ENCODE data around the gene IER2.
"Not testable (repeated sequence)": the region's sequence is repeated elsewhere in the genome, so short reads cannot be mapped to it uniquely, and the experiment has no call there.

IER2 gene

DNA sequence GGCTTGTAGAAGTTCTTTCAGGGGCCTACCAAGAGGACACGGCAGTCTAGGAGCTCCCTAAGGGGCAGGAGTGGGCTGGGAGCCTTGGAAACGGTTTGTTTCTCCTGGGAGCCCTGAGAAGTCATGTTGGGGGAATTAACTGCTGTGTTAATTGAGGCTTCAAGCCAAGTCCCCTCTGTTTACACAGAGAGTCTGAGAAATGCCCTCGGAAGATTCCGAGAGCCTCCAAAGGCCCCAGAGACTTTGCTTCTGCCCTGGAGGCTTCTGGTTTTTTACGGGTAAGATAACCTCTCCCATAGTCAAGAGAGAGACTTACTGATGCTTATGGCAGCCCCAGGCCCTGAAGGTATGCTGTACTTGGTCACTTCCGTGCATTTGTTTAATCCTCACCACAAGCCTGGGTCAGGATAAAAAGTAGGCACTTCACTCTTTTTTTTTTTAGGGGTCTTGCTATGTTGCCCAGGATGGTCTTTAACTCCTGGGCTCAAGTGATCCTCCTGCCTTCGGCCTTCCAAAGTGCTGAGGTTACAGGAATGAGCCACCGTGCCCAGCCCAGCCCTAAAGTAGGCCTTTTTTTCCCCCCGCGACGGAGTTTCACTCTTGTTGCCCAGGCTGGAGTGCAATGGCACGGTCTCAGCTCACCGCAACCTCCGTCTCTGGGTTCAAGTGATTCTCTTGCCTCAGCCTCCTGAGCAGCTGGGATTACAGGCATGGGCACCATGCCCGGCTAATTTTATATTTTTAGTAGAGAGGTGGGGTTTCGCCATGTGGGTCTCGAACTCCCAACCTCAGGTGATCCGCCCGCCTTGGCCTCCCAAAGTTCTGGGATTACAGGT, 15.2 kb downstream of the IER2 start:
- DNase-seq = no peak

DNA sequence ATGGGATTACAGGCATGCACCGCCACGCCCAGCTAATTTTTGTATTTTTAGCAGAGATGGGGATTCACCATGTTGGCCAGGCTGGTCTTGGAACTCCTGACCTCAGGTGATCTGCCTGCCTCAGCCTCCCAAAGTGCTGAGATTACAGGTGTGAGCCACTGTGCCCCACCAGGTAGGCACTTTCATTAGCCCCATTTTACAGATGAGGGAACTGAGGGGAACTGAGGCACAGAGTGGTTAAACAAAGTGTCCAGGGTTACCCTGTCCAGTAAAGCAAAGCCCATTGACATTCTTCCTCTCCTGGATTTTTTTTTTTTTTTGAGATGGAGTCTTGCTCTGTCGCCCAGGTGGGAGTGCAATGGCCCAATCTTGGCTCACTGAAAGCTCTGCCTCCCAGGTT, 15.9 kb downstream of the IER2 start:
- not testable (repeated sequence) for DNase-seq

DNA sequence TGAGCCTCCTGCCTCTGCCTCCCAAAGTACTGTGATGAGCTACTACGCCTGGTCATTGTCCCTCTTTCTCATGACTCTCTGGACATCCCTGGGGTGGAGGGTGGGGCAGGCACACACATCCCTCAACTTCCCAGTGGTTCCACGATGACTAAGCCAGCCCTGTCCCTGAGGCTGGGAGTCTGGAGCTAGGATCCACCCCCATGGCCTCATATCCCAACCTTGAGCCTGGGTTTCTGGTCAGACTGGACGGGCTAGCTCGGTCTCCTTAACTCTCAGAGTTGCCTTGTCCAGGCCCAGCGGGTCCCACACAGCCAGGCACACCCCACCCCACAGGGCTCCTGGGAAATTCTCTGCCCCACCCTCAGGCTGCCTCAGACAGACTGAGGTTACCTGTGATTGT, 19.6 kb downstream of the IER2 start:
- DNase-seq = no peak

DNA sequence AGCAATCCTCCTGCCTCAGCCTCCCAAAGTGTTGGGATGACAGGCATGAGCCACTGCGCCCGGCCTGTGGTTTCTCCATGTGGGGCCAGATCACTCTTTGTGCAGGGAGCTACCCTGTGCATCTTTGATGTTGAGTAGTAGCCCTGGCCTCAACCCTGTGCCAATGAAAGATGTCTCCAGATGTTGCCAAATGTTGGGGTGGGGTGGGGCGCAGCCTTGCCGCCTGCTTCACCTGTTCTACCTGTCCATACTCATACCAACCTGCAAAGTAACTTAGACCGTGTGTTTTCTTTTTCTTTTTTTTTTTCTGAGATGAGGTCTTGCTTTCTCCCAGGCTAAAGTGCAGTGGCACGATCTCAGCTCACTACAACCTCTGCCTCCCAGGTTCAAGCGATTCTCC, 20.9 kb downstream of the IER2 start:
- no peak for DNase-seq

DNA sequence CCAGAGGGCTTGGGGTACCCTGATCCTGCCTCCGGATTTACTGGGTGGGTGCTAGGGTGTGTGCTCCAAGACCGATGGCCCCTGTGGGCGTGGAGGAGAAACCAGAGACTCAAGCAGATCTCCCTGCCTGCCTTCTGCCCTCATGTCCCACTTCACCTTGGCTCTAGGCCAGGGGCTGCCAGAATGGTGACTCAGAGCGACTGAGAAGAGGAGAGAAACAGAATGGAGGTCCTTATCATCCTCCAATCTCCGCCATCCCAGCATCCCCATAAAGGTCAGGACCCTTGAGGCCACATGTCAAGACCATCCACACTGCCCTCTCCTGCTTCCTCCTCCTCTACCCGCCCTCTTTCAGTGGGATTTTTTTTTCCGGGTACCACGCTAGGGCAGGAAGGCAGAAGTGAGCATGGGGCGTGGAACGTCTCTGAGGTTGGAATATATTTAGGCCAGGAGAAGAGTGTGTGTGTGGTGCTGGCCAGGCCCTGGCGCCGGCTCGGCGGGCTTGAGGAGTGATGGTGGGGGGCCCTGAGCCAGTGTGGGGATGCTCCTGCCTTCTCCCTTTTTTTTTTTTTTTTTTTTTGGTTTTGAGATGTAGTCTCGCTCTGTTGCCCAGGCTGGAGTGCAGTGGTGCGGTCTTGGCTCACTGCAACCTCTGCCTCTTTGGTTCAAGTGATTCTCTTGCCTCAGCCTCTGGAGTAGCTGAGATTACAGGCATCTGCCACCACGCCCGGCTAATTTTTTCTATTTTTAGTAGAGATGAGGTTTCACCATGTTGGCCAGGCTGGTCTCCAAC, 22.3 kb downstream of the IER2 start:
- peak; percentile 72 for DNase-seq

DNA sequence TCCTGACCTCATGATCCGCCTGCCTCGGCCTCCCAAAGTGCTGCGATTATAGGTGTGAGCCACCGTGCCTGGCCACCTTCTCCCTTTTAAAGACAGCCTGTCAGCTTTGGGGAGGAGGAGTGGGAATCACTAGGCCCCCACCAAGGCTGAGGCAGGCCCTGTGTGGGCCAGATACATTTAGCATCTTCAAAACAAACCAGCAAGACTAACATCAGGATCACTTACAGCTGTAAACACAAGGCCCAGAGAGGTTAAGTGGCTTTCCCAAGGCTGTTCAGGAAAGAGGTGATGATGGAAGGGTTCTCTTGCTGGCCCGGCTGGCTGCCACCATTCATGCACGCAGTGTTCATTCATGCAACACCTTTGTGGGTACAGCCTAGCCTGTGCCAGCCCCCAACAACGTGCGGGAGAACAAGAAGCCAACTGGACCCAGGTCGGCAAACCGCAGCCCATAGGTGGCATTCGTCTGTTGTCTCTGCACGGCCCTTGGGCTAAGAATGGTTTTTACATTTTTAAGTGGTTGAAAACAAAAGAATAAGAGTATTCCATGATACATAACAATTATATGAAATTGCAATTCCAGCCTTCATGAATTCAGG, 23.0 kb downstream of the IER2 start:
- DNase-seq = no peak

DNA sequence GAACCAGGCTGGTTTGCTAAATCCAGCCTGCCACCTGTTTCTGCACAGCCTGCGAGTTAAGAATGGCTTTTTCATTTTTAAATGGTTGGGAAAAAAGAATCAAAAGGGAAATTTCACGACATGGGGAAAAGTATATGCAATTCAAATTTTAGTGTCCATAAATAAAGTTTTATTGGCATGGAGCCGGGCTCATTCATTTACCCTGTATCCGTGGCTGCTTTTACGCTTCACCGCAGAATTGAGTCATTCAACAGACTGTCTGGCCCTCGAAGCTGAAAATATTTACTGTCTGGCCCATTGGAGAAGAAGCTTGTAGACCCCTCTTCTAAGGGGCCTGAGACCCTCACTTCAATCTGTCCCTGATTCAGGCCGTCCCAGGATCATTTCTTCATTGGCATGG, 26.1 kb downstream of the IER2 start:
- DNase-seq = no peak

DNA sequence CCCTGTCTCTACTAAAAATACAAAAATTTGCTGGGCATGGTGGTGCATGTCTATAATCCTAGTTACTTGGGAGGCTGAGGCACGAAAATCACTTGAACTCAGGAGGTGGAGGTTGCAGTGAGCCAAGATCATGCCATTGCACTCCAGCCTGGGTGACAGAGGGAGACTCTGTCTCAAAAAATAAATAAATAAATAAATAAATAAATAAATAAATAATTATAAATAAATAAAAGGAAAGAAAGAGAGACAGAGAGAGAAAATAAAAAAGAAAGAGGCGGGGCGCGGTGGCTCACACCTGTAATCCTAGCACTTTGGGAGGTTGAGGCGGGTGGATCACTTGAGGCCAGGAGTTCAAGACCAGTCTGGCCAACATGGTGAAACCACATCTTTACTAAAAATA, 27.4 kb downstream of the IER2 start:
- not testable (repeated sequence) for DNase-seq

DNA sequence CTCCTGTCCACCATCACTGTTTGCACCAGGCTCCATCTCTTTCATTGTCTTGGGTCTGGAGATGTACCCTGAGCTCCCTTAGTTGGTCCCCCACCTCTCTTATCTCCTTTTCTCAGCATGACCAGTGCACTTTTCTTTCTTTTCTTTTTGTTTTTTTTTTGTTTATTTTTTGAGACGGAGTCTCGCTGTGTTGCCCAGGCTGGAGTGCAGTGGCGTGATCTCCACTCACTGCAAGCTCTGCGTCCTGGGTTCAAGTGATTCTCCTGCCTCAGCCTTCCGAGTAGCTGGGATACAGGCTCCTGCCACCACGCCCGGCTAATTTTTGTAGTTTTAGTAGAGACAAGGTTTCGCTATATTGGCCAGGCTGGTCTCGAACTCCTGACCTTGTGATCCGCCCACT, 28.1 kb downstream of the IER2 start:
- DNase-seq = not testable (repeated sequence)

DNA sequence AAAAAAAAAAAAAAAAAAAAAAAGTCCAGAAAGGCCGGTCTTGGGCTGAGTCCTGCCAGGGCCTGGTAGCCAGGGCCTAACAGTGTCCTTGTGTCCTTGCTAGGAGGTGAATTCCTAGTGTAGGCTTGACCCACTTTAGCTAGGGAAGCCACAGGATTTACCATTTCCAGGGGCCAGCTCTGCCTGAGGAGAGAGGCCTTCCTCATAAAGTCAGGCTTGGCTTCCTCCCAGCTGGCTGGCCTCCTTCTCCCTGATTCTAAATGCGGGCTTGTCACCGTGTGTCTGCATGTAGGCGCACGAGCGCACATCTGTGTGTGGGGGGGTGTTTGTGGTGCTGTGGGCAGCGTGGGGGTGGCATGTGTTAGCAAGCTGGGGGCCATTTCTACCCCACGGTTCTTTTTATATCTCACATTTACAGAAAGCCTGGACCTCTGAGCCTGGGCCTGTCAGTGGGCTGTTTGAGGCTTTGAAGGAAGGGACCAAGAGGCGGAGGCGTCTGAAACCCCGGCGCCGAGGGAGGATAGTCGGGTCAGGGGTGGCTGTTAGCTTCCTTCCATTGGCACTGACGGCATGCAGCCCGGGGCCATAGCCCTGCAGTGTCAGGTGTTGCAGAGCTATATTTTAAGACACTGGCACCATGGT, 31.7 kb downstream of the IER2 start:
- peak; percentile 50 for DNase-seq

DNA sequence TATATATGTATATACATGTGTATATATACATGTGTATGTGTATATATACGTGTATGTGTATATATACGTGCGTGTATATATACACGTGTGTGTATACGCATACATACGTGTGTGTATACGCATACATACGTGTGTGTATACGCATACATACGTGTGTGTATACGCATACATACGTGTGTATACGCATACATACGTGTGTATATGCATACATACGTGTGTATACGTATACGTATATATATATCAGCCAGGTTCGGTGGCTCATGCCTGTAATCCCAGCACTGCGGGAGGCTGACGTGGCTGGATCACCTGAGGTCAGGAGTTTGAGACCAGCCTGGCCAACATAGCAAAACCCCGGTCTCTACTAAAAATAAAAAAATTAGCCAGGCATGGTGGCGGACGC, 34.7 kb downstream of the IER2 start:
- not testable (repeated sequence) for DNase-seq

DNA sequence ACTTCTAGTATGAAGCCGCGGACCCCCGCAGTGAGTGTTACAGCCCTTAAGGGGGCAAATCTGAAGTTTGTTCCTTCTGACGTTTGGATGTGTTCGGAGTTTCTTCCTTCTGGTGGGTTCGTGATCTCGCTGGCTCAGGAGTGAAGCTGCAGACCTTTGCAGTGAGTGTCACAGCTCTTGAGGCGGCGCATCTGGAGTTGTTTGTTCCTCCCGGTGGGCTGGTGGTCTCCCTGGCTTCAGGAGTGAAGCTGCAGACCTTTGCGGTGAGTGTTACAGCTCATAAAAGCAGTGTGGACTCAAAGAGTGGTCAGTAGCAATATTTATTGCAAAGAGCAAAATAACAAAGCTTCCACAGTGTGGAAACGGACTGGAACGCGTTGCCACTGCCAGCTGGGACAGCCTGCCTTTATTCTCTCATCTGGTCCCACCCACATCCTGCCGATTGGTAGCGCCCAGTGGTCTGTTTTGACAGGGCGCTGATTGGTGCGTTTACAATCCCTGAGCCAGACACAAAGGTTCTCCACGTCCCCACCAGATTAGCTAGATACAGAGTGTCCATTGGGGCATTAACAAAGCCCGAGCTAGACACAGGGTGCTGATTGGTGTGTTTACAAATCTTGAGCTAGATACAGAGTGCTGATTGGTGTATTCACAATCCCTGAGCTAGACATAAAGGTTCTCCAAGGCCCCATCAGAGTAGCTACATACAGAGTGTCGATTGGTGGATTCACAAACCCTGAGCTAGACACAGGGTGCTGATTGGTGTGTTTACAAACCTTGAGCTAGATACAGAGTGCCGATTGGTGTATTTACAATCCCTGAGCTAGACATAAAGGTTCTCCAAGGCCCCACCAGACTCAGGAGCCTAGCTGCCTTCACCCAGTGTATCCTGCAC, 35.8 kb downstream of the IER2 start:
- not testable (repeated sequence) for DNase-seq

DNA sequence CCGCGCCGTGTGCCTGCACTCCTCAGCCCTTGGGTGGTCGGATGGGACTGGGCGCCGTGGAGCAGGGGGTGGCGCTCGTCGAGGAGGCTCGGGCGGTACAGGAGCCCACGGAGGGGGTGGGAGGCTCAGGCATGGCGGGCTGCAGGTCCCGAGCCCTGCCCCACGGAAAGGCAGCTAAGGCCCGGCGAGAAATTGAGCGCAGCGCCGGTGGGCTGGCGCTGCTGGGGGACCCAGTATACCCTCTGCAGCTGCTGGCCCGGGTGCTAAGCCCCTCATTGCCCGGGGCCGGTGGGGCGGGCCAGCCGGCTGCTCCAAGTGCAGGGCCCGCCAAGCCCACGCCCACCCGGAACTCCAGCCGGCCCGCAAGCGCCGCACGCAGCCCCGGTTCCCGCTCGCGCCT, 36.5 kb downstream of the IER2 start:
- not testable (repeated sequence) for DNase-seq

DNA sequence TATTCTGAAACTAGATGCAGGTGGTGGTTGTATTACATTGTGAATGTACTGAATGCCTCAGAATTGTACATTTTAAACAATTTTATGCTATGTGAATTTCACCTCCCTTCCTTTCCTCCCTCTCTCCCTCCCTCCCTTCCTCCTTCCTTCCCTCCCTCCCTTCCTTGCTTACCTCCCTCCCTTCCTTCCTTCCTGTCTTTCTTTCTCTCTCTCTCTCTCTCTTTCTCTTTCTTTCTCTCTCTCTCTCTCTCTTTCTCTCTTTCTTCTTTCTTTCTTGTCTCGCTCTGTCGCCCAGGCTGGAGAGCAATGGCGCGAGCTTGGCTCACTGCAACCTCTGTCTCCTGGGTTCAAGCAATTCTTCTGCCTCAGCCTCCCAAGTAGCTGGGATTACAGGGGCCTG, 37.2 kb downstream of the IER2 start:
- no peak for DNase-seq

DNA sequence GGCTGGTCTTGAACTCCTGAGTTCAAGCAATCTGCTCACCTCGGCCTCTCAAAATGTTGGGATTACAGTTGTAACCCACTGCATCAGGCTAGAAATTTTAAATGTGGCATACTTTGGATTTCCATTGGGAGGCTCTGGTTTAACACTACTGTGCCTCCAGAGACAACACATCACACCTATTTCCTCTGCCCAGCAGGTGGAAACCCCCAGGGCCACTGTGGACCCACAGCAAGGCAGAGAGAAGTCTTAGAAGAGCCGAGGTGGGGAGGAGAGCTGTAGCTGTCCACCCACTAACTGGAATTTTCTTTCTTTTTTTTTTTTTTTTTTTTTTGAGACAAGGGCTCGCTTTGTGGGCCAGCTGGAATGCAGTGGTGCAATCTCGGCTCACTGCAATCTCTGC, 39.4 kb downstream of the IER2 start:
- DNase-seq = no peak

DNA sequence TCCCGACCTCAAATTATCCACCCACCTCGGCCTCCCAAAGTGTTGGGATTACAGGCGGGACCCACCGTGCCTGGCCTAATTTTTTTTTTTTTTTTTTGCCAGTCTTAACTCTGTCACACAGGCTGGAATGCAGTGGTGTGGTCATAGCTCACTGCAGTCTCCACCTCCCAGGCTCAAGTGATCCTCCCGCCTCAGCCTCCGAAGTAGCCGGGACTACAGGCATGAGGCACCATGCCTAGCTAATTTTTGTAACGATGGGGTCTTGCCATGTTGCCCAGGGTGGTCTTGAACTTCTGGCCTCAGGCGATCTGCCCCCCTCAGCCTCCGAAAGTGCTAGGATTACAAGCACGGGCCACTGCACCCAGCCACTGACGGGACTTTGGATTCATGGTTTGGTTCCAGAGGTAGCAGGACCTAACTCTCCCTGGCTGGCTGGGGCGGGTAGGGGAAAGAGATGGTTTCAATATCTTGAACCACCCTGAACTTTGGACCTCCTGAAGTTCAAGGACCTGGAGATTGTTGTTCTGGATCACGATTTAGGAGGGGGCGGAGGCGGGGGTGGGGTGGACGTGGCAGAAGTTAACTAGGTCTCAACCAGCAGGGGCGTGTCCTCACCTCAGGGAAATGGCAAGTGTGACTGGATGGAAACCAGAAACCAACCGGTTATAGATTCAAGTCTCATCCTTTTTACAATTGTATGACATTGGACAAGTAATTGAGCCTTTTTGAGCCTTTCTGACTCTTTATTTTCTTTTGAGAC, 40.8 kb downstream of the IER2 start:
- no peak for DNase-seq

DNA sequence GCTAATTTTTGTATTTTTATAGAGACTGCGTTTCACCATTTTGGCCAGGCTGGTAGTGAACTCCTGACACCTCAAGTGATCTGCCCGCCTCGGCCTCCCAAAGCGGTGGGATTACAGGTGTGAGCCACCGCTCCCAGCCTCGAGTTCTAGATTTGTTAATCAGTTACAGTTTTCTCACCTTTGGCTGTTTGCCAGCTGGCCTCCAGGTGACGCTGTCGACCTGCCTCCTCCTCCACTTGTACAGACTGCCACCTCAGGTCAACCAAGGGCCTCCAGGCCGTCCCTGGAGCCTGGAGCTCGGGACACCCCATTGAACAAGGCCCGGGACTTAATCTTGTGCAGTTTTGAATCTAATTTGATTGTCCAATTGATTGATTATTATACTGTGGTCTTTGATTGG, 45.5 kb downstream of the IER2 start:
- DNase-seq = peak; percentile 62

DNA sequence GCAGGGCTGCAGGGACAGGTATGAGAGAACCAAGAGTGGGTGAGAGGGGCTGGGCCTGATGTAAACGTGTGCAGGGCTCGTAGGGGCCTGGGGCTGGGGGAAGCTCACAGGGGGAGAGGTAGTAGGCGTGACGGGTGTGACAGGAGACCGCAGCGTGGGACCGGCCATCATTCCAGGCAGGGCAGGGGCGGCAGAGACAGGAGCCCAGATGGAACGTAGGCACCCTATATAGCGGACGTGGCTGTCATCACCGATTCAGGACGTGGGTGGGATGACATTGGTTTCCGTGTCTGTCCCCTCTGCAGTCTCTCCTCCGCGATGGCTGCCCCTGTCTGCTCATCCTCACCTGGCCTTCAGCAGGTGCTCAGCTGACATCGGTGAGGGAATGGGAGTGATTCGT, 48.4 kb downstream of the IER2 start:
- DNase-seq = no peak

DNA sequence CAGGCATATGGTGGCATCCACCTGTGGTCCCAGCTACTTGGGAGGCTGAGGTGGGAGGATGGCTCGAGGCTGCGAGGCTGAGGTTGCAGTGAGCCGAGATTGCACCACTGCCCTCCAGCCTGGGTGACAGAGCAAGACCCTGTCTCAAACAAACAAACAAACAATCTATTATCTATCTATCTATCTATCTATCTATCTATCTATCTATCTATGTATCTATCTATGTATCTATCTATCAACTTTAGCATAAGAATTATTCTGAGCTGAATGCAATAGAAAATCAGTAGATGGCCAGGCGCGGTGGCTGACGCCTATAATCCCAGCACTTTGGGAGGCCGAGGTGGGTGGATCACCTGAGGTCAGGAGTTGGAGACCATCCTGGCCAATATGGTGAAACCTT, 51.9 kb downstream of the IER2 start:
- DNase-seq = not testable (repeated sequence)

Measured in CD4-positive, alpha-beta T cell treated with Interleukin-15 for 1 hour (primary cell).